HK-2 (cell line): ENCODE results near the gene ARHGAP22.

ENCODE experiments used
- DNase-seq: peaks from one replicate; pipeline ENCODE4 v3.0.0-alpha.2; 2018; ENCODE audit not compliant: unreplicated experiment

Gene ARHGAP22

GRCh38 chr10:48607356-48608278 lies 2.7 kb upstream of the ARHGAP22 start:
- no peak for DNase-seq

- DNase-seq, result peak; percentile 60
Measured at GRCh38 chr10:48606530-48607355, 1.9 kb upstream of the ARHGAP22 start.

- DNase-seq, result no peak
Measured at GRCh38 chr10:48605786-48606529, 1.1 kb upstream of the ARHGAP22 start.

- no peak for DNase-seq
Measured at GRCh38 chr10:48604039-48604990, 558 bp downstream of the ARHGAP22 start.

- no peak for DNase-seq
Measured at GRCh38 chr10:48603421-48604038, 1.3 kb downstream of the ARHGAP22 start.

GRCh38 chr10:48602401-48603135 lies 2.3 kb downstream of the ARHGAP22 start:
- no peak for DNase-seq

- no peak for DNase-seq
Measured at GRCh38 chr10:48601789-48602188, 3.1 kb downstream of the ARHGAP22 start.

GRCh38 chr10:48600645-48601505 lies 4.0 kb downstream of the ARHGAP22 start:
- no peak for DNase-seq

- DNase-seq, result no peak
Measured at GRCh38 chr10:48599830-48600134, 5.1 kb downstream of the ARHGAP22 start.

- DNase-seq, result no peak
Measured at GRCh38 chr10:48598936-48599829, 5.7 kb downstream of the ARHGAP22 start.

- no peak for DNase-seq
Measured at GRCh38 chr10:48598243-48598935, 6.5 kb downstream of the ARHGAP22 start.

- no peak for DNase-seq
Measured at GRCh38 chr10:48595539-48595932, 9.3 kb downstream of the ARHGAP22 start.

GRCh38 chr10:48594803-48595538 lies 9.9 kb downstream of the ARHGAP22 start:
- DNase-seq, result no peak

- no peak for DNase-seq
Measured at GRCh38 chr10:48594371-48594770, 10.5 kb downstream of the ARHGAP22 start.

- no peak for DNase-seq
Measured at GRCh38 chr10:48592346-48592745, 12.5 kb downstream of the ARHGAP22 start.

GRCh38 chr10:48590945-48591344 lies 13.9 kb downstream of the ARHGAP22 start:
- DNase-seq, result no peak

GRCh38 chr10:48589266-48589665 lies 15.6 kb downstream of the ARHGAP22 start:
- DNase-seq, result no peak
